MCF 10A (cell line): ENCODE results near the gene GABRR3. TPM values are rescaled to one million over a fixed set of nuclear protein-coding genes. Genes with fewer than 3 reads are reported as not detected.

Experiments used
- BruUV-seq: library from RNA; stranded (reverse); fragments of 400-500 nt; replicated peaks from 2 replicates; lab custom pipeline; 2021; lab: Mats Ljungman, UMichigan
- CTCF ChIA-PET: fragments of 300-600 bp; sonication (Branson Sonifier 250); formaldehyde crosslinking; extraction: SDS; loops from one replicate; lab custom pipeline; 2021; ENCODE audit warnings: antibody characterized with exemption, inconsistent platforms; lab: Yijun Ruan, JAX
- POLR2A ChIA-PET: fragments of 300-600, 350-650 bp; sonication (Branson Sonifier 250); formaldehyde crosslinking; extraction: SDS; loops from one replicate; lab custom pipeline; 2020; ENCODE audit warnings: antibody characterized with exemption, inconsistent platforms; lab: Yijun Ruan, JAX
- DNase-seq: peaks from one replicate; pipeline ENCODE4 v3.0.0-alpha.2; 2018; ENCODE audit not compliant: unreplicated experiment
- H3K27ac Mint-ChIP-seq: one replicate; pipeline ENCODE4 v1.8.0; 2022; ENCODE audit warnings: mild to moderate bottlenecking, low read depth, mixed read lengths; ENCODE audit not compliant: unreplicated experiment
- H3K27me3 Mint-ChIP-seq: one replicate; pipeline ENCODE4 v1.8.0; 2022; ENCODE audit warnings: mixed read lengths; ENCODE audit not compliant: insufficient read depth, unreplicated experiment
- H3K36me3 Mint-ChIP-seq: one replicate; pipeline ENCODE4 v1.8.0; 2022; ENCODE audit warnings: mild to moderate bottlenecking, moderate library complexity, mixed read lengths; ENCODE audit not compliant: insufficient read depth, unreplicated experiment
- H3K4me1 Mint-ChIP-seq: one replicate; pipeline ENCODE4 v1.8.0; 2022; ENCODE audit warnings: mixed read lengths; ENCODE audit not compliant: insufficient read depth, unreplicated experiment
- H3K4me3 Mint-ChIP-seq: one replicate; pipeline ENCODE4 v1.8.0; 2022; ENCODE audit warnings: mild to moderate bottlenecking, moderate library complexity, mixed read lengths; ENCODE audit not compliant: unreplicated experiment
- H3K9me3 Mint-ChIP-seq: one replicate; pipeline ENCODE4 v1.8.0; 2022; ENCODE audit warnings: mixed read lengths; ENCODE audit not compliant: unreplicated experiment
- intact Hi-C: fragments of 100-400 bp; cut with micrococcal nuclease; formaldehyde crosslinking; loops from 2 replicates; pipeline ENCODE4 v1.14.1; 2022
- total RNA-seq: library from RNA; stranded (reverse); gene quantifications from 2 replicates; pipeline ENCODE4 v1.2.3, GENCODE V29; 2022
- TF ChIP-seq, protein P1 (sequence below): fragments of 200-600 bp; IDR thresholded peaks from one replicate; pipeline ENCODE4 v1.8.0; 2022; ENCODE audit warnings: antibody characterized with exemption, mild to moderate bottlenecking; ENCODE audit not compliant: unreplicated experiment

GABRR3 gene
- total RNA-seq, 1 experiment from 2014 or later = not detected

DNA sequence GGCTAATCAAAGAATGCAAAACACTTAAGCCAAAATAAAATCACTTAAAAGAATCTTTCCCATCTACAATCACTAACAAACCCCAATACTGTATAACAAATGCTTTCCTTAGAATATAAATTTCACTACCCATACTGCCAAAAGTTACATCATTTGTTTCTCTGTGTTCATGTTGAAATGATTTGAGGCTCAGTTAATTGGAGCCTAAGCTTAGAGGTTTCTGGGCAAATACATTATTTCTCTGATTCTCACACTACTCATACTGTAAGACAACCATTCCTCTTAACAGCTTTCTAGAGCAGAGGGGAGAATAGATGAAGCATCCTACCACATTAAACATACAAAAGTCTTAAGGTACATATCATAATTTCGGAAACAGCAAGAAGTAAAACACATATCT lies 65.0 kb downstream of the GABRR3 start:
- ChIA-PET CTCF (interaction anchor here (1.1 to 4.0 kb wide), 3 partner anchors 15 to 242 kb away, joined by 3 to 40 read pairs (median 4); no protein-coding TSS in a partner anchor), POLR2A (interaction anchor here (0.9 to 3.1 kb wide), 3 partner anchors 43 to 148 kb away, joined by 3 to 23 read pairs (median 21); partner anchors contain the start of gene CRYBG3)
- H3K27me3 Mint-ChIP-seq = no peaks in the 10 kb centered on the region

GRCh38 chr3:97969541-97969940 lies 65.6 kb downstream of the GABRR3 start:
- H3K4me1 Mint-ChIP-seq = peaks cover 25% of the 10 kb centered on the region
- ChIA-PET CTCF (interaction anchor here (0.6 to 4.0 kb wide), 6 partner anchors 14 to 810 kb away, joined by 3 to 40 read pairs (median 4); no protein-coding TSS in a partner anchor), POLR2A (interaction anchor here (0.8 to 3.1 kb wide), 2 partner anchors 44 to 155 kb away, joined by 3 to 21 read pairs; no protein-coding TSS in a partner anchor)
- TF ChIP-seq, protein P1, sequence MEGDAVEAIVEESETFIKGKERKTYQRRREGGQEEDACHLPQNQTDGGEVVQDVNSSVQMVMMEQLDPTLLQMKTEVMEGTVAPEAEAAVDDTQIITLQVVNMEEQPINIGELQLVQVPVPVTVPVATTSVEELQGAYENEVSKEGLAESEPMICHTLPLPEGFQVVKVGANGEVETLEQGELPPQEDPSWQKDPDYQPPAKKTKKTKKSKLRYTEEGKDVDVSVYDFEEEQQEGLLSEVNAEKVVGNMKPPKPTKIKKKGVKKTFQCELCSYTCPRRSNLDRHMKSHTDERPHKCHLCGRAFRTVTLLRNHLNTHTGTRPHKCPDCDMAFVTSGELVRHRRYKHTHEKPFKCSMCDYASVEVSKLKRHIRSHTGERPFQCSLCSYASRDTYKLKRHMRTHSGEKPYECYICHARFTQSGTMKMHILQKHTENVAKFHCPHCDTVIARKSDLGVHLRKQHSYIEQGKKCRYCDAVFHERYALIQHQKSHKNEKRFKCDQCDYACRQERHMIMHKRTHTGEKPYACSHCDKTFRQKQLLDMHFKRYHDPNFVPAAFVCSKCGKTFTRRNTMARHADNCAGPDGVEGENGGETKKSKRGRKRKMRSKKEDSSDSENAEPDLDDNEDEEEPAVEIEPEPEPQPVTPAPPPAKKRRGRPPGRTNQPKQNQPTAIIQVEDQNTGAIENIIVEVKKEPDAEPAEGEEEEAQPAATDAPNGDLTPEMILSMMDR = no peak
- no peaks in the 10 kb centered on the region for H3K9me3 Mint-ChIP-seq
- DNase-seq = no peak
- peak overlapping the region; percentile 77 for H3K4me3 Mint-ChIP-seq
- no TSS peak for BruUV-seq
- no peaks in the 10 kb centered on the region for H3K27me3 Mint-ChIP-seq
- intact Hi-C loops = no loop called here
- H3K27ac Mint-ChIP-seq = peak overlapping the region; percentile 25
- H3K36me3 Mint-ChIP-seq = peaks cover 37% of the 10 kb centered on the region

More for the DNA sequence above, 65.0 kb downstream of the GABRR3 start:
- peak overlapping the region; percentile 25 for H3K27ac Mint-ChIP-seq
- BruUV-seq = no TSS peak
- peaks cover 33% of the 10 kb centered on the region for H3K36me3 Mint-ChIP-seq
- TF ChIP-seq, protein P1 = no peak
- intact Hi-C loops = loop anchor here (2.0 kb wide), 1 partner anchor 53 kb away; no protein-coding TSS in a partner anchor
- H3K4me1 Mint-ChIP-seq = peaks cover 25% of the 10 kb centered on the region
- H3K4me3 Mint-ChIP-seq = peak overlapping the region; percentile 77
- no peak for DNase-seq
- H3K9me3 Mint-ChIP-seq = no peaks in the 10 kb centered on the region

- DNase-seq = no peak
- no peak overlapping the region for H3K4me3 Mint-ChIP-seq
- BruUV-seq = no TSS peak
- POLR2A ChIA-PET = no interaction called here
- CTCF ChIA-PET = interaction anchor here (0.6 to 4.0 kb wide), 5 partner anchors 54 to 832 kb away, joined by 3 to 40 read pairs (median 4); no protein-coding TSS in a partner anchor
- no peaks in the 10 kb centered on the region for H3K27me3 Mint-ChIP-seq
- peaks cover 25% of the 10 kb centered on the region for H3K4me1 Mint-ChIP-seq
- intact Hi-C loops = no loop called here
- TF ChIP-seq, protein P1 = no peak
- peaks cover 45% of the 10 kb centered on the region for H3K36me3 Mint-ChIP-seq
- H3K9me3 Mint-ChIP-seq = no peaks in the 10 kb centered on the region
- H3K27ac Mint-ChIP-seq = no peak overlapping the region
These were observed 66.7 kb downstream of the GABRR3 start for GRCh38 chr3:97968376-97968775.

DNA sequence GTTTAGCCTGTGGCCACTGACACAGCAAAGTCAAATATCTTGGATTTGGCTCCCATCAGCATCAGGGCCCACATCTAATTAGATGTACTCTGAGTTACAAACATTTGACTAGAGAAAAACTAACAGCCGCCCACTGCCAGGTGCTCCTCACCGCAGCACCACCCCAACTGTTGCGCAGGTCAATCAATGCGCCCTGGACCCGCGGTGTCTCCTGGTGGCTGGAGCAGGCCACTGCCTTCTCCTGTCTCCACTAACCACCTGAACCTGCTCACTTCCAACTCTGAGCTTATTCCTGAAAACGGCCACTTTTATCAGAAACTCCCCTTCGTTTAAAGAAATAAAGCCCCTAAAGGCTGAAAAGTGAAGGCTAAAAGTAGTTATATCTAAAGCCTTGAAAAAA lies 67.1 kb downstream of the GABRR3 start:
- no peak for DNase-seq

More for the DNA sequence above, 67.1 kb downstream of the GABRR3 start:
- no TSS peak for BruUV-seq
- Mint-ChIP-seq H3K36me3 (peaks cover 49% of the 10 kb centered on the region), H3K27ac (no peak overlapping the region), H3K4me3 (no peak overlapping the region), H3K27me3 (no peaks in the 10 kb centered on the region), H3K9me3 (no peaks in the 10 kb centered on the region), H3K4me1 (peaks cover 25% of the 10 kb centered on the region)
- POLR2A ChIA-PET = no interaction called here
- TF ChIP-seq, protein P1 = no peak
- CTCF ChIA-PET = interaction anchor here (0.7 to 4.0 kb wide), 5 partner anchors 54 to 176 kb away, joined by 3 to 40 read pairs (median 3); no protein-coding TSS in a partner anchor
- intact Hi-C loops = no loop called here
